ENCODE data around the gene DPP6.

DPP6 gene

GRCh38 chr7:154253810-154254209 is 201.6 kb downstream of the DPP6 start:
- DNase-seq: no peak

DNA sequence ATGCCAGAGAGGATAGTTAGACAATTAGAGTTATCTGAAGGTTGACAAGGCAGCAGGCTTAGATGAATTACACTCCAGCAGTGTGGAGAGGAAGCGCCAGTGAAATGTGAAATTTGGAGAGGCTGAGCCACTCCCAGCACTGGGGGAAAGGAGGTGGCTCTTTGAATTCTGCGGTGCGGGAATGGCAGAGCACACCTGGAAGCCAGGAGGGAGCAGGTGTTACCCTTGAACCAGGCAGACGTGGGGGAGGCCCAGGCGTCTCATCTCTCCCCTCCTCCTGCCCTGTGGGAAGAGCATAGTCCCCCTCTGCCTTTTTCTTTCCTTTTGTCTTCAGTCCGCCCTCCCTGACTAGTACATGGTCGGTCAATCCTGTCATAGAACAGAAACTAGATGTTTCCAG is 203.1 kb downstream of the DPP6 start:
- no peak for DNase-seq

- no peak for DNase-seq
Measured at GRCh38 chr7:154256150-154256549, 204.0 kb downstream of the DPP6 start.

DNA sequence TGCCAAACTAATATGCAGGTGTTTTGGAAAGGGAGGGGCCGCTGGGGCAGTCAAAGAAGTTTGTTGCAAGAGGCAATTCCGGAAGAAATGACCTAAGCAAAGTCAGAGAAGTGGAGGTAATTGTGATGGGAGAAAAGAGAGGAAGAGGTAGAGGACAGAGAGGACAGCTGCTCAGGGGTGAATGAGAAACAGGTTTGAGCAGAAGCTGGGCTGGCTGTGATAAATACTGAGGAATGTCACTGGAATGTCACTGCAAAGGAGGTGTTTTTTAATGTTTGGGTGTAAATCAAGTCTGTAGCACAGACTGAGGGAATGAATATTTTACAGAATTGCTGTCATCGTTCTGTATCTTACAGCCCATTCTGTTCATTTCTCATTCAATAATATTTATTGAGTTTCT is 207.2 kb downstream of the DPP6 start:
- no peak for DNase-seq

DNA sequence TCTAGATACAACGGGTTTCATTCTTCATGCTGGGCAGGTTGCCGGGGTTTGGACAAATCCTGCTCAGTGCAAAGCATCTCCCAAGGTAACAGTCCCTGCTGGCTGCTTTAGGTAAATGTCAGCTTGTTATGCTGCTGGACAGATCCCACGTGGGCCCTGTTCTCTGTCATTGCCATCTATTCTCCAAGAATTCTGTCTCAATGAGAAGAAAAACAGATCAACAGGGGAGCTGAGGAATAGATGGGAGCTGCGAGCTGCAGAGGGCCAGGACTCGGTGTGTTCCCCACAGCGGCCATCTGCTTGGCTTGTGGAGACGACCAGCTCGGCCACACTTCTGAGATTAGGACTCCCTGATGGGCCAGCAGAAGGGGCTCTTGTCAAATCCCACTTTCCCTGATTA is 235.2 kb downstream of the DPP6 start:
- DNase-seq: no peak

DNA sequence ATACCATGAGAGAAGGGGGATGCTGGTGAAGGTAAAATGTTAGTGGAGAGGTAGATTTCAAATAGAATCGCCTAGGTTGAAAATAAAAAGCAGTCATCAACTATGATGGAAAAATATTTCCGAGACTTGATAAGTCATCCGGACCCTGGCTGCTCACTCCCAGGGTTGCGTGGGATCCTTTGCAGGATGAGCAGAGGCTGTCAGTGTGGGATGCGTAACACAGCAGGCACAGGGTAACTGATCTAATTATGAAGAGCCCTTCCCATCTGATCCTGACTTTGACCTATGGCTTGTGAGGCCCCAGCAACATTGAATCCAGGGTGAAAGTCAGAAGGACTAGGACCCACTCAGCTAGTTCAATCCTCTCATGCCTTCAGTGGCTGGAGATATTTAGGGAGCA is 236.9 kb downstream of the DPP6 start:
- no peak for DNase-seq

GRCh38 chr7:154296443-154296842 is 244.2 kb downstream of the DPP6 start:
- DNase-seq: no peak

GRCh38 chr7:154299736-154300135 is 247.5 kb downstream of the DPP6 start:
- DNase-seq: no peak

- no peak for DNase-seq
Measured at GRCh38 chr7:154302380-154302779, 250.2 kb downstream of the DPP6 start.

GRCh38 chr7:154304231-154304630 is 252.0 kb downstream of the DPP6 start:
- no peak for DNase-seq

- no peak for DNase-seq
Measured at GRCh38 chr7:154304740-154305700, 252.8 kb downstream of the DPP6 start.

GRCh38 chr7:154306036-154306435 is 253.8 kb downstream of the DPP6 start:
- no peak for DNase-seq

DNA sequence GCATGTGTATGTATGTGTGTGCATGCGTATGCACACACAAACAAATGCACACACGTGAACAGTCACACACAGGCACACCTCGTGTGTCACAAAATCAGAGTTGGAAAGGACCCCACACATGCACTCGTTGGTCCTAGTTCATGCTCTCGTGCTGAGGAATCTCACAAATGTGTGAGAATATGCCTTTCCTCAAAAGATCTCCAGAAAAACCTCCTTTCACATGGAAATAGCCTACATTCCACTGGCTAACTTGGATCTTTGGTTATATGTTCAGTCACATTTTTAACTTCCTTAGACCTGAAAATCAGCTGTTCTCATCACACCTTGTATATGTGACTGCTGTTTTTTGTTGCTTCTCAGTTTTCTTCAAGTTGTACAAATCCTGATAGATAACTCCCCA is 256.7 kb downstream of the DPP6 start:
- DNase-seq: no peak

- DNase-seq: no peak
Measured at GRCh38 chr7:154310114-154310513, 257.9 kb downstream of the DPP6 start.

DNA sequence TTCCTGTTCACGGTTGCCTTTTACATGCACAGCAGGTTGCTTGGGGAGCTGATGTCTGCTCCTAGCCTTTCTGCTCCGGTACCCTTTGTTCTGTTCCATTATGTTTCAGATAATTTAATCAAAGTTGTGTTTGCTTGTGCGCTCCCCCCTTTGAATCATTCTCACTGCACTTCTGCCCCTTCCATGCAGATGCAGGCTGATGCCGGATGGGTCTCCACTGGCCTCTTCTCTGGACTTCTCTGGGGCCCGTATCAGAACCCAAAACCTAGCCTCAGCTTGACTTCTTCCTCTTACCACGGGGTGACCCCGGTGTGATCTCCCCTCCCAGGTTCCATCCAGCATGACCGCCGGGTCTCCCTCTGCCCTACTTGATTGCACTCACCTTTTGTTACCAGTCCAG is 272.0 kb downstream of the DPP6 start:
- no peak for DNase-seq

DNA sequence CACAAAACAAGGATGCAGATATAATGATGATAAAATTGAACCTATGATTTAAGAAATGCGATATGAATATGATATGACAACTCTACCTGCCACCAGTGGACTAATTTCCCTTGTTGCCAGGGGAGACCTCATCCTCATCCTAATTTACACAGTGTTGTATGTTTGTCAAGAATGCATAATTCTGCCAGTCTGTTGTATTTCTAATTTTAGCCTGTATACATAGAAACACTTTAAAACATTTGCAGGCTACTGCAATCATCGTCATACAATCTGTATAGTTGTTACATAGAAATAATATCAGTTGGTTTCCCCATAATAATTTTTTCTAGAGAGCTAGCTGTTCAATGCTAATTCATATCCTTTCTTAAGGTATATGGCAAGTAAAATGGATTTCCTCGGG is 274.2 kb downstream of the DPP6 start:
- DNase-seq: no peak

- DNase-seq: no peak
Measured at GRCh38 chr7:154330318-154330717, 278.1 kb downstream of the DPP6 start.

DNA sequence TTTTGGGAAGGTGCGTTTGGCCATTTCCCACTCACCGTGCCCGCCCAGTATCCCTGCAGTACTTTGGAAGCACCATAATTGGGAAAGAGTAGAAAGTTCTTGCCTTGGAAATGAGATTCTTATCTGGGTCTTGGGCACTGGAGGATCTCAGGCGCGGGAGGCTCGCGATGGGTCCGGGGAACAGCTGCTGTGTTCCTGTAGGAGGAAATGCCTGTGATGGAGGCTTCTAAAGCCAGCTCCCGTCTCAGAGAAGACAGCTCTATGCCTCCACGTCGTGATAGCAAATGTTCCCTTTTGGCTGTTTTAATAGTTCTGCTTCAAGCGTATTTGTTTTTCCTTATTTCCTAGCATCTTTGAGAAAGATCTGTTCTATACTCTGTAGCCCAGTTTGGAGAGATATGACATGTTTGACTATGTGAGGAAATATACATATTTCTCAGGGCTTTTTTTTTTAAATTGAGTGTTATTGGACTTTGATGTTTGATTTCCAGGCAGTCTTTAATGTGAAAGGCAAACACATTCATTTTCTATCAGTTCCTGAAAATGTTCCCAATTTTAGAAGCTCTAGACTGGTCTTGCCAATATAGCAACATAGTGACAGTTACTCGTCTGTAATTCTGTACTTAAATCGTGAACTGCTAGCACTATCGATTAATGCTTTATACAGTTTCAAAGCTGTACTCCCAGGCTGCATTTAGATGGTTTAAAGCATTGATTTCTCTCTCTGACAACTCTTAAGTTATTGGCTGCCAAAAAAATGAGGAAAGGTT is 280.8 kb downstream of the DPP6 start:
- no peak for DNase-seq

GRCh38 chr7:154336295-154336694 is 284.1 kb downstream of the DPP6 start:
- no peak for DNase-seq

DNA sequence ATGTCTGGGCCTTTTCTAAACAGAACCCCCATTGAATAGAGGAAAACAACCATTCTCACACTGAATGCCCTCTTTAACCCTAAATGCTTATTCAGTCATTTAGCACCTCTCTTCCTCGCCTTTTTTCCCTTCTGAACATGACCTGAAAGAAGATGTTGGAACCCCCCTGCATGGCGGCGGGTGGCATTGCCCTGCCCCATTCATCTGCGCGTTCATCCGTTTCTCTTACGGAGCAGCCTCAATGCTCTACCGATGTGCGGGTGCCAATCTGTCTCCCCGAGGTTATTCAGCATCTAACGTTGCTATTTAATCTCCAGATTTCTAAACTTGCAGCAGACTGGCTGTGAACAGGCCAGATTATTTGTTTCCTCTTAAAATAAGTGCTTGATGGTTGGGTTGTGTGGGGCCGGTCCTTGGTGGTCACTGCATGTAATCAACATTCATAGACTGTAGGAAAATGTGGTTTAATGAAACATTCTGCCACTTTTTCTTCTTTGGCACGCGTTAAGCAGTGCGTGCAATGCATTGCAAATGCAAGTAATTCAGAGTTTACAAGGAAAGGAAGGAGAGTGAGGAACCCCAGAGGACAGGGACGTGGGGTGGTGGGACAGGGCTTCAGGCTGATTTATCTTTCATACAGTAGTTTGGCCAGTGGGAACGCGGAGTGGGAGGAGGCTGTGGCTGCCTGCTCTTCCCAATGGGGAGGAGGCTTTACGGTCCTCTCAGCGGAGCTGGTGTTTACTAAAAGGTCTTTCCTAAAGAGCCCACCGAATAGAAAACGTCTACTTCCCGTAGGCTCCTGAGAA is 286.7 kb downstream of the DPP6 start:
- DNase-seq: no peak

DNA sequence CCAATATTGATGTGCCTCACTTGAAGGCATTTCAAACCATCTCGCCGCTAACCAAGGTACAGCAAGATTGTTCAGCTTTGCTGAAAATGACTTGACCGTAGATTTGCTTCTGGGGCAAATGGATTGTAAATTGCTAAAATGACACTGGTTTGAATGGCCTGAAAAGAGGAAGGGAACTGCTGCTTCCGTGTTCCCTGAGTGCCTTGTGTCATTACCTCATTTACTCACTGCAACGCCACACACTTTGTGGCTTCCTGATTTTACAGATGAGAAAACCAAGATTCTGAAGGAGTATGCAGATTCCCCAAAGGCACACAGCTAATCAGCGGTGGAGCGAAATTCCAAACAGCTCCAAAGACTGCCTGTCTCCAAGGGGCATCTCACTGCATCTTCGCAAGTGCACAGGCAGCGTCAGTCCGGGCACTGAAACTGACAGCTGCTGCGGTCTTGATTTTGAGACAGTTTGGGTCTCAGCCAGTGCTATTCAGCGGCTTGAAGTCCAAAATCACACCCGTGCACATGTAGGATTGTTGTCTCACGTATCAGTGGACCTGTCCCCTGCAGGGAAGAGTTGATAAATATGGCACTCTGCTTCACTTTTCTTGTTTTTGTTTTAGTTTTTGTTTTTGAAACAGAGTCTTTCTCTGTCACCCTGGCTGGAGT is 290.9 kb downstream of the DPP6 start:
- no peak for DNase-seq

- DNase-seq: no peak
Measured at GRCh38 chr7:154343778-154344412, 291.7 kb downstream of the DPP6 start.
